Measurements from ENCODE around the gene SERPINH1. TPM values are rescaled to one million over a fixed set of nuclear protein-coding genes. Genes with fewer than 3 reads are reported as not detected.
A peak's percentile ranks its signal among the peaks of the same experiment; 100 is the strongest.

Gene SERPINH1
- total RNA-seq, 1 donor from 2014 or later, result 466 TPM

DNA sequence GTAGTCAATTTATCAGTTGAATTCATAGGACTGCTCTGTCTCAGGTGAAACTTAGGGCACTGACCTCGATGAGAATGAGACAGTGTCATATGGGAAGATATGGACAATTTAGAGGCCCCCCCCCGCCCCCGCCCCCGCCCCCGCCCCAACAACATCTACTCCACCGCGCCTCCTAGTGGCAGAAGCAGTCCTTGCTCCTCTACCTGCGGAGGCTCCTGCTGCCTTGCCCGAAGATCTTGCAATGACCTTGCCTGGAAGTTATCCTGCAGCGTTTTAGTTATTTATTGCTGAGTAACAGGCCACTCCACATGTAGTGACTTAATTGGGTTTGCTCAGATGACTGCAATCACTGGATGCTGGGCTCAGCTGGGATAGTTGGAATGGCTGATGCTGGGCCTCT lies 15.2 kb downstream of the SERPINH1 start:
- TF ChIP-seq, protein P1, sequence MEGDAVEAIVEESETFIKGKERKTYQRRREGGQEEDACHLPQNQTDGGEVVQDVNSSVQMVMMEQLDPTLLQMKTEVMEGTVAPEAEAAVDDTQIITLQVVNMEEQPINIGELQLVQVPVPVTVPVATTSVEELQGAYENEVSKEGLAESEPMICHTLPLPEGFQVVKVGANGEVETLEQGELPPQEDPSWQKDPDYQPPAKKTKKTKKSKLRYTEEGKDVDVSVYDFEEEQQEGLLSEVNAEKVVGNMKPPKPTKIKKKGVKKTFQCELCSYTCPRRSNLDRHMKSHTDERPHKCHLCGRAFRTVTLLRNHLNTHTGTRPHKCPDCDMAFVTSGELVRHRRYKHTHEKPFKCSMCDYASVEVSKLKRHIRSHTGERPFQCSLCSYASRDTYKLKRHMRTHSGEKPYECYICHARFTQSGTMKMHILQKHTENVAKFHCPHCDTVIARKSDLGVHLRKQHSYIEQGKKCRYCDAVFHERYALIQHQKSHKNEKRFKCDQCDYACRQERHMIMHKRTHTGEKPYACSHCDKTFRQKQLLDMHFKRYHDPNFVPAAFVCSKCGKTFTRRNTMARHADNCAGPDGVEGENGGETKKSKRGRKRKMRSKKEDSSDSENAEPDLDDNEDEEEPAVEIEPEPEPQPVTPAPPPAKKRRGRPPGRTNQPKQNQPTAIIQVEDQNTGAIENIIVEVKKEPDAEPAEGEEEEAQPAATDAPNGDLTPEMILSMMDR (IDR thresholded peaks at IDR 0.05; ENCODE audit: insufficient read depth, low read length, poor library complexity, severe bottlenecking), result peak; percentile 53
- no peaks in the 10 kb centered on the region for H3K36me3 ChIP-seq (ENCODE audit: control insufficient read depth, insufficient read depth, low read length)
- no peak overlapping the region for H3K4me3 ChIP-seq (ENCODE audit: low read depth, low read length)
- DNase-seq (ENCODE audit: low read depth), result no peak
- no peaks in the 10 kb centered on the region for H3K27me3 ChIP-seq (ENCODE audit: control insufficient read depth, insufficient read depth, low read length)

DNA sequence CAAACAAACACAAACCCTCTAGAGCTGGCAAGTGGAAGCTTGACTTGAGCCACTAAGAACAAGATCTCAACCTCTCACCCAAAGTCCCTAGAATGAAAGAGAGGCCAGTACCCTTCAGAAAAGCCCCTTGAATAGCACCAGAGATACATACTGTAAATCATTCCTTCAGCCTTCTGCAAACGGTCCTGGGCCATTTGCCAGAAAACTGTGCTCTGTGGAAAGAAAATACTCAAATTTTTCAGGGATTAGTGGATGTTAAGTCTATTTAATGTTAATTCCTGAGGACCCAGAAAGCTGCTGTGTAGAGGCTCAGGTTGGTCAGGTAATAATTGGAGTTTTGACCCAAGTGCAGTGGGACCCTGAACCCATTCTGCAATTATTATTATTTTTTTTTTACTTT lies 16.9 kb downstream of the SERPINH1 start:
- TF ChIP-seq, protein P1 (IDR thresholded peaks at IDR 0.05; ENCODE audit: insufficient read depth, low read length, poor library complexity, severe bottlenecking), result no peak
- no peak for DNase-seq (ENCODE audit: low read depth)
- no peaks in the 10 kb centered on the region for H3K36me3 ChIP-seq (ENCODE audit: control insufficient read depth, insufficient read depth, low read length)
- H3K27me3 ChIP-seq (ENCODE audit: control insufficient read depth, insufficient read depth, low read length), result no peaks in the 10 kb centered on the region
- no peak overlapping the region for H3K4me3 ChIP-seq (ENCODE audit: low read depth, low read length)

DNA sequence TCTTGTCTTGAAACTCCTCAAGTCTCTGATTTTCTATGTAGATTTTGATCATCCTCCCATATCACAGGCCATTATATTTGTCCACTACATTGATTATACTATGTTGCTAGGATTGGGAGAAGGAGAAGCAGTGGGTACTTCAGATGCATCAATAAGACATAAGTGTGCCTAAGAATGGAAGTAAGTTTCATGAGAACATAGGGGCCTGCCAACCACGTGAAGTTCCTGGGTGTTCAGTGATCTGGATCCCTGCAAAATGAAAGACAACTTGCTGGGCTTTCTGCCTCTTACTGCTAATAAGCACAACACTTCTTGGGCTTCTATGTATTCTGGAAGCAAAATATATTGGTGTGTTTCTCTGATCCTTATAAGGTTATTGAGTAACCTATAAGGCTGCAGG lies 17.8 kb downstream of the SERPINH1 start:
- DNase-seq (ENCODE audit: low read depth), result no peak
- no peak overlapping the region for H3K4me3 ChIP-seq (ENCODE audit: low read depth, low read length)
- TF ChIP-seq, protein P1 (IDR thresholded peaks at IDR 0.05; ENCODE audit: insufficient read depth, low read length, poor library complexity, severe bottlenecking), result no peak
- no peaks in the 10 kb centered on the region for H3K36me3 ChIP-seq (ENCODE audit: control insufficient read depth, insufficient read depth, low read length)
- no peaks in the 10 kb centered on the region for H3K27me3 ChIP-seq (ENCODE audit: control insufficient read depth, insufficient read depth, low read length)

DNA sequence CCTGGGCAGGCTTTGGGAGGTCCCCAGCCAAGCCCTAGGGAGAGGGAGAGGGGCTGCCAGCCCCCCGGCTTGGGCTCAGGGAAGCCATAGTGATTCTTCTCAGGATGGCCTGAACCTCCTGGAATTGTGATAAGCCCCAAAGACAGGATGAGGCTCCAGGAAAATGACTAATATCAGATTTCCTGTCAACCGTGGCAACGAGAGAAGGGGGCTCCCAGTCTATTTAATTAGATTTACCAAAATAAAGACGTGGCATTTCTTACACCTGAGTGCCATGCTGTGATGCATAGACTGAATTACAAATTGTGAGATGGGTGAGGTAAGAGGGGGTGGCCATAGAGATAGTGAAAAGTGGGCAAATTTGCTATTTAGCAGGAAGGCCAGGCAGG lies 20.4 kb downstream of the SERPINH1 start:
- H3K36me3 ChIP-seq (ENCODE audit: control insufficient read depth, insufficient read depth, low read length), result no peaks in the 10 kb centered on the region
- DNase-seq (ENCODE audit: low read depth), result no peak
- no peaks in the 10 kb centered on the region for H3K27me3 ChIP-seq (ENCODE audit: control insufficient read depth, insufficient read depth, low read length)
- H3K4me3 ChIP-seq (ENCODE audit: low read depth, low read length), result no peak overlapping the region
- TF ChIP-seq, protein P1 (IDR thresholded peaks at IDR 0.05; ENCODE audit: insufficient read depth, low read length, poor library complexity, severe bottlenecking), result no peak

DNA sequence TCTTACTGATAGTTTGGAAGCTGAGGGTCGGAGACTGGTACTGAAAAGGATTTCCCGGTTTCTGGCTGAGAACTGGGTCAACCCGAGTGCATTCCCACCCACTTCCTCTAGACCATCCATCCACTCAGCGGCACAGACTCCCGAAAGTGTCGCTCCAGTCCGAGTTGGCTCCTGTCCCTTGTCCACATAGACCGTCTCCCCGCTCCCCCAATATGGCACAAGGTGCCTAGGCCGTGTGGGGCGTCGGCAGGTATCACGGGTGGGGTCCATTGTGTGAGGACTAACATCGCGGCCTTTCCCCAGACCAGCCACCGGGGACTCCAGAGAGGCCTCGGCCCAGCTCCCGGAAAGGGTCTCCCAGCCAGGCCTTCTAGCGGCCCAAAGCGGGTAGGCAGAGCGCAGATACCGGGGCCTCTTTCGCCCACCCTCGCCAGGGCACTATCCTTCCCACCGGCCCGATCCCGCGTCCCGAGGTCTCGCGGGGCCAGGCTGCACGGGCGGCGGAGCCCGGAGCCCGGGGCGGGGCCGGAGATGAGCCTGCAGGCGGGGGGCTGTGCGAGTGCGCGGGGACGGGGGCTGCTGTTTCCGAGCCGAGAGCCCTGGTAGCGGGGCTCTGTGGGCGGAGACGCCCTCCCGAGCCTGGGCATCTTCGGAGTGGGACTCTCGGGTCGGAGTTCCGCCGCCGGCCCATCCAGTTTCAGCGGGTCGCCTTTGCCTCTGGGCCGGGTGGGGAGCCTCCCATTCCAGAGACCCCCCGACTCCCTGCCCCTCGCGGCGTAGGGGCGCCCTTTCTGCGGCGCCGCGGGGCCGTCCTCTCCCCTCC lies 21.1 kb downstream of the SERPINH1 start:
- DNase-seq (ENCODE audit: low read depth), result no peak
- TF ChIP-seq, protein P1 (IDR thresholded peaks at IDR 0.05; ENCODE audit: insufficient read depth, low read length, poor library complexity, severe bottlenecking), result no peak
- Histone ChIP-seq H3K4me3 (ENCODE audit: low read depth, low read length) (peak overlapping the region; percentile 61), H3K27me3 (ENCODE audit: control insufficient read depth, insufficient read depth, low read length) (no peaks in the 10 kb centered on the region), H3K36me3 (ENCODE audit: control insufficient read depth, insufficient read depth, low read length) (no peaks in the 10 kb centered on the region)

Data from kidney epithelial cell (primary cell).